AG04450 (cell line): ENCODE measurements around the gene EFHD1. TPM values are rescaled to one million over a fixed set of nuclear protein-coding genes. Genes with fewer than 3 reads are reported as not detected.

Experiments used
- CTCF ChIA-PET: fragments of 300-600, 350-600 bp; formaldehyde crosslinking; extraction: SDS; loops from one replicate; lab custom pipeline; 2022; ENCODE audit warnings: antibody characterized with exemption, inconsistent platforms; lab: Charles Lee
- POLR2A ChIA-PET: fragments of 350-600 bp; formaldehyde crosslinking; extraction: SDS; loops from one replicate; lab custom pipeline; 2021; ENCODE audit warnings: antibody characterized with exemption, inconsistent platforms; lab: Yijun Ruan, JAX
- DNase-seq: peaks from one replicate; pipeline ENCODE4 v3.0.0-alpha.2; 2011; ENCODE audit warnings: low read depth, low spot score
- H3K27ac ChIP-seq: one replicate; pipeline ENCODE4 v1.5.1; 2012; ENCODE audit warnings: low read depth, low read length, control low read depth
- H3K27me3 ChIP-seq: one replicate; pipeline ENCODE4 v1.6.0; 2012; ENCODE audit warnings: low read length; ENCODE audit not compliant: control insufficient read depth, insufficient read depth
- H3K4me3 ChIP-seq: 2 replicates; pipeline ENCODE4 v1.5.1; 2011; ENCODE audit warnings: mild to moderate bottlenecking, low read depth, low read length, control low read depth
- H3K9me3 ChIP-seq: 2 replicates; pipeline ENCODE4 v1.5.1; 2012; ENCODE audit warnings: low read length; ENCODE audit not compliant: control insufficient read depth, insufficient read depth
- polyA plus RNA-seq: library from polyadenylated mRNA; depleted of rRNA; stranded (reverse); fragments of >200 nt; gene quantifications from 2 replicates; pipeline ENCODE4 v1.2.3, GENCODE V29; 2011
- TF ChIP-seq, protein P1 (sequence below): IDR thresholded peaks from 2 replicates; pipeline ENCODE4 v1.5.1; 2011; ENCODE audit warnings: low read depth, low read length, control low read depth, inconsistent platforms

Gene EFHD1
- polyA plus RNA-seq, 1 experiment = 0.05 TPM

DNA sequence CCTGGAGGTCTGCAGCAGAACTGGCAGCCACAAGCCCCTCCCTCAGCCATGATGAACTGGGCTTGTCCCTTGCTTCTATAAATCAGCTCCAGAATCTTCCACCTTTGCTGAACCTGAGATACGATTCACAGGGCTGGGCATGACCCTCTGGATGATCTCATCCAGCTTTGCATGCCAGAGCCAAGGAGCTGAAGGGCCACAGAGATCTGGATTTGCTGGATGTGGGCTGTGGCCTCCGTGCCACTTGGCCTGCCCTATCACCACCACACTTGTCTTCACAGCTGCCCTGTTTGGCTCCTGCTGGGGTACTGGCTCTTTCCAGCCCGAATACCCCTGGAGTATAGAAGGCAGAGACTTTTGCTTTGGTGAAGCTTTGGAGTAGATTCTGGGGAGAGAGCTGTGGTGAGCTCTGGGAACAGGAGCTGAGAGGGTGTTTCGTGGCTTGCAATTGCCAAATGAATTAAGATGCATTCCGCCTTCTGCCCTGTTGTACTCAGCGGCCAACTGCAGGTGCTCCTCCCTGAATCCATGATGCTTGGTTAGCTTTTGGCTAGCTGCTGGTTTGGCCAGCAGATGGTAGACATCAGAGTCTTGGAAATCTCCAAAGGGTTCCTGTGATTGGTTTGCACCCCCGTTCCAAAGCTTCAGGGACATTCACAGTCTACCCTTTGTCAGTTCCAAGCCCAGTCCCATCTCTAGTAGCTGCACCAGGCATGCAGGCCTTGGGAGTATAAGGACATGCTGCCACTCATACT, 32.8 kb downstream of the EFHD1 start:
- CTCF ChIA-PET = interaction anchor here (1.1 kb wide), 1 partner anchor 9 kb away, joined by 3 read pairs; no protein-coding TSS in a partner anchor

DNA sequence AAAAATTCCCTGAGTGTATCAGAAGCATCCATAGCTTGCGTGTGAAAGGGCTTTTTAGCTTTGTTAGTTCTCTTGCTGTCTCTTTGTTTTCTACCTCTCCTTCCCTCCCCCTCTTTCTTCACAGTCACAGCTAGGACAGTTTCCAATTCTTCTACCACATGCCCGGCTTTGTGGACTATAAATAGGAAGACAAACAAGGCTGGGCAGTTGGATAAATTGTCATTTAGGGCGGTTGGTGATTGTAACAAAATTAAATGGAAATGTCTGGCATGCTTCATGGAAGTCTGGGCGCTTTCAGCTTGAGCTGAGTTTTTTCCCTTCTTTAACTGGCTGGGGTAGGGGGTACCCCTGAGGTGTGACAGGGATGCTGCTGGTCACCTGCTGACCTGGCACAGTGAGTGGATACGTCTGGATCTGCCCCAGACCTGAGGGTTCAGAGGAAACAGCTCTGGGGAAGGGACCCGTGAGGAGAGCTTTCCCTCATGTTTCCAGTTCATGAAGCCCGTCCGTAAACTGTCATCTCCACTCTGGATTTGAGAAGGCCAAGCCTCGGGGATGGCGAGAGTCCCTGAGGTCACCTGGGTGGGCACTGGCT, 34.7 kb downstream of the EFHD1 start:
- no peak overlapping the region for H3K4me3 ChIP-seq
- TF ChIP-seq, protein P1, sequence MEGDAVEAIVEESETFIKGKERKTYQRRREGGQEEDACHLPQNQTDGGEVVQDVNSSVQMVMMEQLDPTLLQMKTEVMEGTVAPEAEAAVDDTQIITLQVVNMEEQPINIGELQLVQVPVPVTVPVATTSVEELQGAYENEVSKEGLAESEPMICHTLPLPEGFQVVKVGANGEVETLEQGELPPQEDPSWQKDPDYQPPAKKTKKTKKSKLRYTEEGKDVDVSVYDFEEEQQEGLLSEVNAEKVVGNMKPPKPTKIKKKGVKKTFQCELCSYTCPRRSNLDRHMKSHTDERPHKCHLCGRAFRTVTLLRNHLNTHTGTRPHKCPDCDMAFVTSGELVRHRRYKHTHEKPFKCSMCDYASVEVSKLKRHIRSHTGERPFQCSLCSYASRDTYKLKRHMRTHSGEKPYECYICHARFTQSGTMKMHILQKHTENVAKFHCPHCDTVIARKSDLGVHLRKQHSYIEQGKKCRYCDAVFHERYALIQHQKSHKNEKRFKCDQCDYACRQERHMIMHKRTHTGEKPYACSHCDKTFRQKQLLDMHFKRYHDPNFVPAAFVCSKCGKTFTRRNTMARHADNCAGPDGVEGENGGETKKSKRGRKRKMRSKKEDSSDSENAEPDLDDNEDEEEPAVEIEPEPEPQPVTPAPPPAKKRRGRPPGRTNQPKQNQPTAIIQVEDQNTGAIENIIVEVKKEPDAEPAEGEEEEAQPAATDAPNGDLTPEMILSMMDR = no peak
- no peaks in the 10 kb centered on the region for H3K9me3 ChIP-seq
- peaks cover 7% of the 10 kb centered on the region for H3K27me3 ChIP-seq
- ChIA-PET CTCF (no interaction called here), POLR2A (no interaction called here)
- DNase-seq = no peak
- H3K27ac ChIP-seq = no peak overlapping the region

More for the DNA sequence above, 32.8 kb downstream of the EFHD1 start:
- TF ChIP-seq, protein P1 = no peak
- peaks cover 4% of the 10 kb centered on the region for H3K27me3 ChIP-seq
- POLR2A ChIA-PET = no interaction called here
- H3K27ac ChIP-seq = no peak overlapping the region
- H3K4me3 ChIP-seq = no peak overlapping the region
- DNase-seq = no peak
- no peaks in the 10 kb centered on the region for H3K9me3 ChIP-seq

DNA sequence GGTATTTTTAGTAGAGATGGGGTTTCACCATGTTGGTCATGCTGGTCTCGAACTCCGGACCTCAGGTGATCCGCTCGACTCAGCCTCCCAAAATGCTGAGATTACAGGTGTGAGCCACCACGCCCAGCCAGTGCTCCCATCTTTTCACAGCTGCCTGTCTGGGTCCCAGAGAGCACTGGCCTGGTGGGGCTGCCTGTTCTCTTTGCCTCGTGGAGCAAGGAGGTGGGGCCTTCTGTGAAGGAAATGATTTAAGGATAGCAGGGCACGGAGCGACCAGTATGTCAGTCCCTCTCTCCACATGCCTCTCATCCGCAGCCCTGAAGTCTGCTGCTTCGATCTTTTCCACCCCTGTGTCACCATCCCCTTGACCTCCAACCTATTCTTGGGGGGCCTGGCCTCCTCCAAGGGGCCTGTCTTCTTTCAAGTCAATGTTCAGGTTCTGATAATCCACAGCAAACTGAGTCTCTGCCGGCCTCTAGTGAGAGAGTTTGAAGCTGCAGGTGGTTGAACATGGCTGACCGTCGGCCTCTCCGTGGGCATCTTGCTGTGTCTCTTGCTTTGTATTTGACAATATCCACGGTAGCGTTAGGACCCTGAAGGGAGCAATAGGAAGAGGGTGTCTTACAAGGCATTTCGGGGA, 35.5 kb downstream of the EFHD1 start:
- no peak overlapping the region for H3K4me3 ChIP-seq
- no peak for DNase-seq
- no peaks in the 10 kb centered on the region for H3K9me3 ChIP-seq
- H3K27me3 ChIP-seq = peaks cover 9% of the 10 kb centered on the region
- H3K27ac ChIP-seq = no peak overlapping the region
- ChIA-PET POLR2A (no interaction called here), CTCF (no interaction called here)
- TF ChIP-seq, protein P1 = peak; percentile 55

DNA sequence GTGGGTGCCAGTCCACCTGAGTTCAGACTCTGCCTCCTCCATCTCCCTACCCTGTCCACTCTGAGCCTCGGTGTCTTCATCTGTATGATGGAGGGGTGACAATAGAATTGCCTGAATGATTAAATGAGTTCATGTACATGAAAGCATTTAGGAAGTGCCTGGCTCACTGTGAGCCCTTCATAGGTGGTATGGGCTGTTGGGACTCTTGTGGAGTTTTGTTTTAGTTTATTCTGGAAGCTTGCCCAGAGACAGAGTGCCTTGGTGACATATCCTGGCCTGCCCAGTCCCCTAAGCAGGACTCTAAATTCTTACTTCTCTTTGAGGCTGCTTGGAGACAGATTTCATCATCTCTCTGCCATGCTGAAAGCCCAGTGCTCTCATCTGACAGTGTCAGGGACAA, 39.2 kb downstream of the EFHD1 start:
- ChIA-PET CTCF (no interaction called here), POLR2A (no interaction called here)
- TF ChIP-seq, protein P1 = no peak
- no peaks in the 10 kb centered on the region for H3K9me3 ChIP-seq
- H3K27me3 ChIP-seq = peaks cover 9% of the 10 kb centered on the region
- no peak overlapping the region for H3K4me3 ChIP-seq
- no peak overlapping the region for H3K27ac ChIP-seq
- DNase-seq = no peak

DNA sequence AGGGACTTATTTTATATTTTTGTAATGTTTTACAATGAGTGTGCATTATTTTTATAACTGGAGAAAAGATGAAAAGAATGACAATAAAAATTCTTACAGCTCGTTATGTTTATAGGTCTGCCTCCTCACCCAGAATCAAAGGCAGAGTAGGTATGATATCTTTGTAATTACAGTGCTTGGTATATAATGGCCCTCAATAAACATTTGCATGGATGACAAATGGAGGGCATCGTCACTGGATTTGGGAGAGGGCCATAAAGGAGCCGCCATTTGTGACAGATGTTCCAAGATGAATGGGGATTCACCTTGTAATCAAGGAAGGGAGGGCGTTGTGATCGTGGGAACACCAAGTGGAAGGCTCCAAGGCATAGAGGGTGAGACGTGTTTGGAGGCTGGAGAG, 41.1 kb downstream of the EFHD1 start:
- POLR2A ChIA-PET = no interaction called here
- CTCF ChIA-PET = no interaction called here
- no peaks in the 10 kb centered on the region for H3K9me3 ChIP-seq
- H3K4me3 ChIP-seq = no peak overlapping the region
- no peak for DNase-seq
- TF ChIP-seq, protein P1 = no peak
- H3K27me3 ChIP-seq = peaks cover 9% of the 10 kb centered on the region
- H3K27ac ChIP-seq = no peak overlapping the region
